Left forelimb (tissue), 1 donor: ENCODE measurements around the gene FAM13B.
"Not testable (repeated sequence)": the region's sequence is repeated elsewhere in the genome, so short reads cannot be mapped to it uniquely, and the experiment has no call there.

Experiments used
- DNase-seq: peaks from one replicate; pipeline ENCODE4 v3.0.0-alpha.2; 2018; ENCODE audit warnings: low spot score

The FAM13B gene

GRCh38 chr5:137960819-137961218 is 72.1 kb downstream of the FAM13B start:
- DNase-seq, result no peak

GRCh38 chr5:137960141-137960540 is 72.7 kb downstream of the FAM13B start:
- DNase-seq, result no peak

- no peak for DNase-seq
Measured at GRCh38 chr5:137959488-137959887, 73.4 kb downstream of the FAM13B start.

- DNase-seq, result no peak
Measured at GRCh38 chr5:137957948-137958347, 74.9 kb downstream of the FAM13B start.

GRCh38 chr5:137954131-137954879 is 78.6 kb downstream of the FAM13B start:
- DNase-seq, result no peak

- no peak for DNase-seq
Measured at GRCh38 chr5:137945825-137946224, 87.1 kb downstream of the FAM13B start.

GRCh38 chr5:137944280-137944679 is 88.6 kb downstream of the FAM13B start:
- not testable (repeated sequence) for DNase-seq

- DNase-seq, result no peak
Measured at GRCh38 chr5:137939331-137939730, 93.5 kb downstream of the FAM13B start.

- DNase-seq, result no peak
Measured at GRCh38 chr5:137938751-137939143, 94.1 kb downstream of the FAM13B start.

GRCh38 chr5:137937994-137938750 is 94.7 kb downstream of the FAM13B start:
- DNase-seq, result no peak

GRCh38 chr5:137935694-137936093 is 97.2 kb downstream of the FAM13B start:
- no peak for DNase-seq

- no peak for DNase-seq
Measured at GRCh38 chr5:137935190-137935589, 97.7 kb downstream of the FAM13B start.

- DNase-seq, result no peak
Measured at GRCh38 chr5:137933491-137933911, 99.4 kb downstream of the FAM13B start.

- no peak for DNase-seq
Measured at GRCh38 chr5:137932800-137933199, 100.1 kb downstream of the FAM13B start.

- DNase-seq, result no peak
Measured at GRCh38 chr5:137923856-137924255, 109.0 kb downstream of the FAM13B start.

- DNase-seq, result no peak
Measured at GRCh38 chr5:137921931-137922330, 110.9 kb downstream of the FAM13B start.

GRCh38 chr5:137916923-137917322 is 116.0 kb downstream of the FAM13B start:
- DNase-seq, result no peak

GRCh38 chr5:137914758-137915157 is 118.1 kb downstream of the FAM13B start:
- no peak for DNase-seq

- no peak for DNase-seq
Measured at GRCh38 chr5:137902408-137903133, 130.3 kb downstream of the FAM13B start.

GRCh38 chr5:137901011-137901817 is 131.7 kb downstream of the FAM13B start:
- no peak for DNase-seq

- DNase-seq, result no peak
Measured at GRCh38 chr5:137899493-137899892, 133.4 kb downstream of the FAM13B start.

- no peak for DNase-seq
Measured at GRCh38 chr5:137896560-137896959, 136.3 kb downstream of the FAM13B start.
